ENCODE results near the gene PPM1D. TPM values are rescaled to one million over a fixed set of nuclear protein-coding genes. Genes with fewer than 3 reads are reported as not detected.

The PPM1D gene
- polyA plus RNA-seq, 1 of the 3 experiments (the other 2 are of a cell fraction): 8.8 TPM

GRCh38 chr17:60652454-60653247 is 52.7 kb downstream of the PPM1D start:
- no peaks in the 10 kb centered on the region for H3K9me2 ChIP-seq
- peaks cover 61% of the 10 kb centered on the region for H3K79me2 ChIP-seq (ENCODE audit: insufficient read depth)
- peaks cover 23 to 42% of the 10 kb centered on the region in 2 experiments for H3K36me3 ChIP-seq (replicated peaks in 1 of 2; ENCODE audit: control insufficient read depth in 1 of 2, insufficient read depth in 2 of 2, low read length in 1 of 2)
- POLR2A ChIA-PET: no interaction called here
- H3K9ac ChIP-seq: no peak overlapping the region
- no peaks in the 10 kb centered on the region; a peak in 2 of 4 replicates for H3K4me1 ChIP-seq (ENCODE audit: control insufficient read depth in 1 of 2, insufficient read depth in 2 of 2, low read depth in 1 of 2, low read length in 1 of 2)
- no peak for TF ChIP-seq TCF12 (IDR thresholded peaks at IDR 0.05)
- TF ChIP-seq TAF1 (IDR thresholded peaks at IDR 0.05; ENCODE audit: borderline replicate concordance, low read depth, low read length): no peak
- no peak for TF ChIP-seq MAX (IDR thresholded peaks at IDR 0.05; ENCODE audit: low read depth)
- no peak for TF ChIP-seq FOXM1 (IDR thresholded peaks at IDR 0.05; ENCODE audit: low read depth)
- no peak for TF ChIP-seq RXRA (IDR thresholded peaks at IDR 0.05; ENCODE audit: borderline replicate concordance, low read depth)
- no peak for TF ChIP-seq FOXJ3 (CRISPR knock-in tag; IDR thresholded peaks at IDR 0.05)
- no peak for TF ChIP-seq ZBTB33 (IDR thresholded peaks at IDR 0.05; ENCODE audit: borderline replicate concordance, low read depth)
- no peak for TF ChIP-seq EP300 (IDR thresholded peaks at IDR 0.05; ENCODE audit: borderline replicate concordance in 1 of 2, low read depth in 1 of 2, low read length in 1 of 2)
- H4K20me1 ChIP-seq (ENCODE audit: insufficient read depth): peaks cover 14% of the 10 kb centered on the region; the same call in 1 of the 2 replicates
- DNase-seq: no peak
- CTCF ChIA-PET: interaction anchor here (0.7 to 2.9 kb wide), 2 partner anchors 13 to 24 kb away, joined by 3 to 24 read pairs; partner anchors contain the start of gene BCAS3
- WGBS (ENCODE audit: low lambda C conversion rate): 92% methylated on average over 2 of the region's 2 CpGs
- H3K4me3 ChIP-seq (ENCODE audit: low read depth in 2 of 2, low read length in 1 of 2): no peak overlapping the region
- no peaks in the 10 kb centered on the region for H3F3A ChIP-seq (replicated peaks; ENCODE audit: insufficient read depth)
- H3K4me2 ChIP-seq: no peak overlapping the region
- no peak overlapping the region for H2AFZ ChIP-seq (ENCODE audit: low read depth)
- no peaks in the 10 kb centered on the region for H3K27me3 ChIP-seq (ENCODE audit: insufficient read depth)
- H3K27ac ChIP-seq (ENCODE audit: low read depth in 2 of 2, low read length in 1 of 2): no peak overlapping the region
- H3K9me3 ChIP-seq: no peaks in the 10 kb centered on the region

- peaks cover 14% of the 10 kb centered on the region; the same call in 1 of the 2 replicates for H4K20me1 ChIP-seq (ENCODE audit: insufficient read depth)
- POLR2A ChIA-PET: no interaction called here
- H3K9ac ChIP-seq: no peak overlapping the region
- H3K27me3 ChIP-seq (ENCODE audit: insufficient read depth): no peaks in the 10 kb centered on the region
- CTCF ChIA-PET: interaction anchor here (2.9 kb wide), 1 partner anchor 14 kb away, joined by 24 read pairs; no protein-coding TSS in a partner anchor
- no peaks in the 10 kb centered on the region for H3K9me2 ChIP-seq
- peaks cover 69% of the 10 kb centered on the region for H3K79me2 ChIP-seq (ENCODE audit: insufficient read depth)
- no peak overlapping the region for H2AFZ ChIP-seq (ENCODE audit: low read depth)
- 100% methylated on average over 1 of the region's 1 CpG for WGBS (ENCODE audit: low lambda C conversion rate)
- H3K36me3 ChIP-seq (replicated peaks in 1 of 2; ENCODE audit: control insufficient read depth in 1 of 2, insufficient read depth in 2 of 2, low read length in 1 of 2): peaks cover 17 to 42% of the 10 kb centered on the region in 2 experiments
- no peaks in the 10 kb centered on the region for H3K9me3 ChIP-seq
- H3K4me2 ChIP-seq: no peak overlapping the region
- TF ChIP-seq YY1 (IDR thresholded peaks at IDR 0.05; ENCODE audit: low read depth): no peak
- no peak for TF ChIP-seq CTCF (IDR thresholded peaks at IDR 0.05)
- no peak for TF ChIP-seq POLR2AphosphoS5 (IDR thresholded peaks at IDR 0.05; ENCODE audit: low read depth, low read length)
- no peak for TF ChIP-seq RXRA (IDR thresholded peaks at IDR 0.05; ENCODE audit: borderline replicate concordance, low read depth)
- TF ChIP-seq FOXJ3 (CRISPR knock-in tag; IDR thresholded peaks at IDR 0.05): no peak
- TF ChIP-seq TAF1 (IDR thresholded peaks at IDR 0.05; ENCODE audit: borderline replicate concordance, low read depth, low read length): no peak
- no peak for TF ChIP-seq GATA2 (CRISPR knock-in tag; IDR thresholded peaks at IDR 0.05)
- no peak for TF ChIP-seq TCF12 (IDR thresholded peaks at IDR 0.05)
- TF ChIP-seq MAX (IDR thresholded peaks at IDR 0.05; ENCODE audit: low read depth): no peak
- no peak for TF ChIP-seq ZBTB33 (IDR thresholded peaks at IDR 0.05; ENCODE audit: borderline replicate concordance, low read depth)
- TF ChIP-seq PBX3 (IDR thresholded peaks at IDR 0.05): no peak
- no peak for TF ChIP-seq GABPA (IDR thresholded peaks at IDR 0.05; ENCODE audit: low read depth)
- no peak for TF ChIP-seq FOSL2 (IDR thresholded peaks at IDR 0.05; ENCODE audit: borderline replicate concordance, low read depth)
- no peak for TF ChIP-seq JUND (IDR thresholded peaks at IDR 0.05)
- TF ChIP-seq USF1 (IDR thresholded peaks at IDR 0.05; ENCODE audit: borderline replicate concordance, low read depth): no peak
- DNase-seq: no peak
- H3K27ac ChIP-seq (ENCODE audit: low read depth in 2 of 2, low read length in 1 of 2): no peak overlapping the region
- H3K4me3 ChIP-seq (ENCODE audit: low read depth in 2 of 2, low read length in 1 of 2): no peak overlapping the region
- no peaks in the 10 kb centered on the region for H3F3A ChIP-seq (replicated peaks; ENCODE audit: insufficient read depth)
- no peaks in the 10 kb centered on the region; a peak in 2 of 4 replicates for H3K4me1 ChIP-seq (ENCODE audit: control insufficient read depth in 1 of 2, insufficient read depth in 2 of 2, low read depth in 1 of 2, low read length in 1 of 2)
Observed at GRCh38 chr17:60653569-60653968, 53.6 kb downstream of the PPM1D start.

Measured in SK-N-SH (cell line).